MCF 10A (cell line): Measurements from ENCODE around the gene POU3F1. TPM values are rescaled to one million over a fixed set of nuclear protein-coding genes. Genes with fewer than 3 reads are reported as not detected.

Experiments used
- BruUV-seq: library from RNA; stranded (reverse); fragments of 400-500 nt; replicated peaks from 2 replicates; lab custom pipeline; 2021; lab: Mats Ljungman, UMichigan
- CTCF ChIA-PET: fragments of 300-600 bp; sonication (Branson Sonifier 250); formaldehyde crosslinking; extraction: SDS; loops from one replicate; lab custom pipeline; 2021; ENCODE audit warnings: antibody characterized with exemption, inconsistent platforms; lab: Yijun Ruan, JAX
- POLR2A ChIA-PET: fragments of 300-600, 350-650 bp; sonication (Branson Sonifier 250); formaldehyde crosslinking; extraction: SDS; loops from one replicate; lab custom pipeline; 2020; ENCODE audit warnings: antibody characterized with exemption, inconsistent platforms; lab: Yijun Ruan, JAX
- DNase-seq: peaks from one replicate; pipeline ENCODE4 v3.0.0-alpha.2; 2018; ENCODE audit not compliant: unreplicated experiment
- H3K27ac Mint-ChIP-seq: one replicate; pipeline ENCODE4 v1.8.0; 2022; ENCODE audit warnings: mild to moderate bottlenecking, low read depth, mixed read lengths; ENCODE audit not compliant: unreplicated experiment
- H3K27me3 Mint-ChIP-seq: one replicate; pipeline ENCODE4 v1.8.0; 2022; ENCODE audit warnings: mixed read lengths; ENCODE audit not compliant: insufficient read depth, unreplicated experiment
- H3K36me3 Mint-ChIP-seq: one replicate; pipeline ENCODE4 v1.8.0; 2022; ENCODE audit warnings: mild to moderate bottlenecking, moderate library complexity, mixed read lengths; ENCODE audit not compliant: insufficient read depth, unreplicated experiment
- H3K4me1 Mint-ChIP-seq: one replicate; pipeline ENCODE4 v1.8.0; 2022; ENCODE audit warnings: mixed read lengths; ENCODE audit not compliant: insufficient read depth, unreplicated experiment
- H3K4me3 Mint-ChIP-seq: one replicate; pipeline ENCODE4 v1.8.0; 2022; ENCODE audit warnings: mild to moderate bottlenecking, moderate library complexity, mixed read lengths; ENCODE audit not compliant: unreplicated experiment
- H3K9me3 Mint-ChIP-seq: one replicate; pipeline ENCODE4 v1.8.0; 2022; ENCODE audit warnings: mixed read lengths; ENCODE audit not compliant: unreplicated experiment
- CTCF ChIP-seq: fragments of 200-600 bp; IDR thresholded peaks from one replicate; pipeline ENCODE4 v1.8.0; 2022; ENCODE audit warnings: antibody characterized with exemption, mild to moderate bottlenecking; ENCODE audit not compliant: unreplicated experiment
- intact Hi-C: fragments of 100-400 bp; cut with micrococcal nuclease; formaldehyde crosslinking; loops from 2 replicates; pipeline ENCODE4 v1.14.1; 2022
- total RNA-seq: library from RNA; stranded (reverse); gene quantifications from 2 replicates; pipeline ENCODE4 v1.2.3, GENCODE V29; 2022

The POU3F1 gene
- total RNA-seq, 1 experiment from 2014 or later: 0.14 TPM

GRCh38 chr1:38018864-38019343, 27.7 kb downstream of the POU3F1 start:
- TF ChIP-seq CTCF: peak; percentile 37
- Mint-ChIP-seq H3K27me3 (no peaks in the 10 kb centered on the region), H3K27ac (no peak overlapping the region), H3K4me1 (peaks cover 4% of the 10 kb centered on the region), H3K9me3 (no peaks in the 10 kb centered on the region), H3K4me3 (no peak overlapping the region), H3K36me3 (peaks cover 87% of the 10 kb centered on the region)
- no TSS peak for BruUV-seq
- CTCF ChIA-PET: interaction anchor here (0.7 to 4.6 kb wide), 23 partner anchors 9 to 827 kb away, joined by 3 to 28 read pairs (median 4); partner anchors contain the start of gene SF3A3
- intact Hi-C loops: loop anchor here (1.0 kb wide), 2 partner anchors 30 to 129 kb away; no protein-coding TSS in a partner anchor
- POLR2A ChIA-PET: interaction anchor here (0.6 to 1.5 kb wide), 5 partner anchors 8 to 141 kb away, joined by 3 to 4 read pairs (median 3); no protein-coding TSS in a partner anchor
- peak; percentile 36 for DNase-seq

DNA sequence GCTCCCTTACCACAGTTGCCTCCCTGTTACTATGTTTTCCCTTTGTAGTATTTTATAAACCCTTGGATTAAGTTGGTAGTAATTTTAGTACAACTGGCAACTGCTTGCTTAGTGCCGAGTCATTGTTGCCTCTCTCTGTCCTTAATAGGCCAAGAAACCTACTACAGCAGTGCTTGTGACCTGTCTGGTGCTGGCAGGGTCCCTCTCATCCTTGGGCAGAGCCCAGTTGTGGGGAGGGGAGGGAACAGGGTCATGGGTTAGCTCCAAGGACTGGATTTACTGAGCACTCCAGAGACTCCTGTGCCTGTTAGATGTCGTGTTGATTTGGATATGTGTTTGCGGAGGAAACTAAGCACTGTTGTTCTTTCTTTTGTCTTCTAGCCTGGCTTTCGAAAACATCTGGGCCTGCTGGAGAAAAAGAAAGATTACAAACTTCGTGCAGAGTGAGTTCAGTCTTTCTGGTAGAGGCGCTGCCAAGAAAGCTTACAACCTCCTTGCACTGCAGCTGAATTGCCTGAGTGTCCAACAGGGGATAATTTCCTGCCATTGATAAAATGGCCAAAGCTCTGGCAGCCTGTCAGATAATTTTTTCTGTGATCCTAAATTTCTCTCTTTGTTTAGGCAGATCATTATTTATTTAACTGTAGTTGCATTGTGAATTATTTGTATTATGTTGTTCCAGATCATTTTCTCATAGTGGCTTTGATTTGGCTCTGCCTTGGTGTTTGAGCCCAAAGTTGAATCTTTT, 30.4 kb downstream of the POU3F1 start:
- H3K4me3 Mint-ChIP-seq: no peak overlapping the region
- CTCF ChIA-PET: interaction anchor here (0.5 to 8.9 kb wide), 7 partner anchors 10 to 830 kb away, joined by 3 to 58 read pairs (median 3); no protein-coding TSS in a partner anchor

GRCh38 chr1:38014724-38015424, 31.7 kb downstream of the POU3F1 start:
- H3K4me1 Mint-ChIP-seq: peaks cover 10% of the 10 kb centered on the region

More for the DNA sequence above, 30.4 kb downstream of the POU3F1 start:
- no peak for TF ChIP-seq CTCF
- POLR2A ChIA-PET: interaction anchor here (0.7 to 4.2 kb wide), 2 partner anchors 27 to 821 kb away, joined by 3 to 19 read pairs; partner anchors contain the start of gene SF3A3
- Mint-ChIP-seq H3K9me3 (no peaks in the 10 kb centered on the region), H3K4me1 (peaks cover 10% of the 10 kb centered on the region), H3K27ac (peak overlapping the region; percentile 50), H3K36me3 (peaks cover 67% of the 10 kb centered on the region), H3K27me3 (no peaks in the 10 kb centered on the region)
- DNase-seq: no peak
- BruUV-seq: no TSS peak
- intact Hi-C loops: no loop called here

More at GRCh38 chr1:38014724-38015424, 31.7 kb downstream of the POU3F1 start:
- intact Hi-C loops: no loop called here
- no peaks in the 10 kb centered on the region for H3K27me3 Mint-ChIP-seq
- ChIA-PET CTCF (interaction anchor here (0.6 to 8.9 kb wide), 7 partner anchors 12 to 1497 kb away, joined by 3 to 58 read pairs (median 5); partner anchors contain the start of gene SF3A3), POLR2A (interaction anchor here (0.6 to 4.8 kb wide), 6 partner anchors 11 to 1011 kb away, joined by 3 to 42 read pairs (median 4); partner anchors contain the start of genes NDUFS5 and SF3A3)
- TF ChIP-seq CTCF: no peak
- H3K27ac Mint-ChIP-seq: no peak overlapping the region
- peaks cover 55% of the 10 kb centered on the region for H3K36me3 Mint-ChIP-seq
- H3K4me3 Mint-ChIP-seq: peak overlapping the region; percentile 97
- DNase-seq: no peak
- H3K9me3 Mint-ChIP-seq: no peaks in the 10 kb centered on the region
- BruUV-seq: no TSS peak
